ENCODE measurements around the gene SEPSECS.

The SEPSECS gene

GRCh38 chr4:25157081-25157480, 3.2 kb downstream of the SEPSECS start:
- in situ Hi-C loops (cut with MboI; ENCODE audit: low sequenced_read_pairs), result no loop called here

DNA sequence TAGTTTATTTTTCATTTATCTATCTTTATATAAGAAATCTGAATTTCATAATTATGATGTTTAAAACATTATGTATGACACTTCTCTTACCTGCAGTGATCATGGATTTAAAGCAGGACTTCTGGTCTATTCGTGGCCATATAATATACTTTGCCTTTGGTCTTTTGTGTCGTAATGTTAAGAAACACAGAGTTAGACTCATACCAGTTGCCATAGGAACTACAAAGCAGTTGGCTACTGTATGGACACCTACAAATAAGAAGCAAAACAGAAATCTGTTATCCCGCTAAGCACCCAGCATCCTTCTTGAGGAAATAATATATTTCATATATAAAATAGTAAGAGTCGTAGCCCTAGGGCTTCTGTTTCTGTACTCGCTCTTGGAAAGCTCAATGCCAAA, 4.3 kb downstream of the SEPSECS start:
- in situ Hi-C loops (cut with MboI; ENCODE audit: low sequenced_read_pairs), result no loop called here

DNA sequence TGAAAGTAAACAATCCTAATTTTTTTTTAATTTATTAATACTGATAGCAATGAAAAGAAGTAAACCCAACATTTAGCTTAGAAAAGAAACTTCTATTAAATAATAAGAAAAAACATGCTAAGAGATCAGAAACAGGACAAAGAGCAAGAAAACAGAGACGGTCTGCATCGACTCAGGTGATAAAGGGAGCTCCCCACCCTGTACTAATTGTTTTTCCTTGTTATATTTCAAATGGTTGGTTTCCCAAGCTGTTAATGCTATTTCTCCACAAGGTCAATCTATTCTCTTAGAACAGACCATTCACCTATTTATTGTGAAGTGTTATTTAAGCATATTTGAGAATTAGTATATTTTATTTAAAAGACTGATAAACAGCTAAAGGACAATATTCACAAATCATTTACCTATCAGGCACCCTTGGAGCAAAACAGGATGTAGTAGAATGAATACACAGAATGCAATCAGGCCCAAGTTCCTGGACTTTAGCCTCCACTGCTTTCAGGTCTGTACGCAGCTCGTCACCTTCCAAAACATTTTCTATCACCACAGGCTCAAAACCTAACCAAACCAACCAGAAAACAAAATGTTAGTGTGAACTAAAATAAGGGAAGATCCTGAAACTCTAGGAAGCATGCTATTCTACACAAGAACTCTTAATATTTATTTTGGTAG, 5.5 kb downstream of the SEPSECS start:
- in situ Hi-C loops (cut with MboI; ENCODE audit: low sequenced_read_pairs), result no loop called here

DNA sequence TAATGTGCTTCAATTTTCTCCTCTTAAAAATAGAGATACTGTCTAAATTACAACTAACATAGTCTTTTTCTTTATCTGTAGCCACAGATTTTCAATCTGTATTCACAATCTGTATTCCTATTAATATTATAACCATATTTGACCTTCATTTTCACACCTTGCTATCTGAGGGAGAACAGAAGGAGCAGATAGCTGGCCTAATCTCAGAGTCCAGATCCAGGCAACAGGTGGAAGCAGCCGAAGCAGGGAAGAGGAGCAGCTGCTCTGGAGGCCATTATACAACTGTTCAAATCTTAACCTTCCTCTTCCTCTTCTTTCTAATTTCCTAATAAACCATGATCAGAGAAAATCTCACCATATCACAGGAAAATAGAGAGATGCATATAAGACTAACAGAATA, 14.2 kb downstream of the SEPSECS start:
- in situ Hi-C loops (cut with MboI; ENCODE audit: low sequenced_read_pairs), result no loop called here

GRCh38 chr4:25144870-25145481, 15.3 kb downstream of the SEPSECS start:
- in situ Hi-C loops (cut with MboI; ENCODE audit: low sequenced_read_pairs), result no loop called here

- in situ Hi-C loops (cut with MboI; ENCODE audit: low sequenced_read_pairs), result no loop called here
Observed at GRCh38 chr4:25142468-25142867, 17.8 kb downstream of the SEPSECS start.

DNA sequence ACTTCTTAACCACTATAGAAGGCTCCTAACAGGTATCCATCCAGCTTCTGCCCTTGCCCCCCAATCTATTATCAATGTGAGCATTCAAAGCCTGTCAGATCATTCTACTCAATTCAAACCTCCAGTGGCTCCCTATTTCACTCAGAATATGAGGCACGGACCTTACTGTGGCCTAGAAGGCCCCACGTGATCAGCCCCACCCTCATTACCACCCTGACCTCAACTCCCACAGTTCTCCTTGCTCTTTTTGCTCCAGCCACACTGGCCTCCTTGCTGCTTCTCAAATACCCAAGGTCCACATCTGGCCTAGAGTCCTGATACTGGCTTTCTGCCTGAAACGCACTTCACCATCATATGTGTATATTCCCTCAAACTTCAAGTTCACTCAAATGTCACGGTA, 18.7 kb downstream of the SEPSECS start:
- in situ Hi-C loops (cut with MboI; ENCODE audit: low sequenced_read_pairs), result no loop called here

DNA sequence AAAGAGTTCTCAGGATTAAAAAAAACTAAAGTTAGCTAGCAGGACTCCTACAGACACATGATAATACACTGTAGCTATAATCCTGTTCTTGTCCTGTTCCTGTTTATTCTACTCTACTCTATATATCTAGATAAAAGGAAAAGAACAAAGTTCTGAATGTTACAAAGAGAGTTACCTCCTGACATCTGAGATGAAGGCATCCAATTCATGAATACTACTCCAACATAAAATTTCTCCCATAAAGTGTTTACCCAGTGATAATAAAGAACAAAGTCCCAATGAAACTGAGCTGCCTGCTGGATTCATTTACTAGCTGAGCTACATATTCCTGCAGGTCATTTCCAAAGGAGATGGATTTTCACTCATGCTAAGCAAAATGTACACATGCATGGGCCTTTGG, 27.1 kb downstream of the SEPSECS start:
- in situ Hi-C loops (cut with MboI; ENCODE audit: low sequenced_read_pairs), result no loop called here

DNA sequence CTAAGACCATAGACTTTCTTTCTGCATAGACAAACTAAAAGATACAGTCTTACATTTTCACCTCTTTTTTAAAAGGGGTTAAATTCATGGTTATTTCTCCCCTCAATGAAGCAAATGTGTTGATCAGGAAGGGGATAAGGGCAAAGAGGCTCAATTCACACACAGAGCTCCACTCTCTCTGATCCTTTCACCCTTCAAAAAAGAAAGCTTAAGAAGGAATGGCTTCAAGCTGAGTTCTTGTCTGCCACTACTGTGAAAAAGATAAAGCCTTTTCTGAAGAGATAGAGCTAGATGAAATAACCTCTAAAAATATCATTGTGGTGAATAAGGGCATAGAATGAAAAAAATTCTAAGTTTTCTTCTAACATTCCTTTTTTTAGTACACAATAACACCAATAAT, 28.3 kb downstream of the SEPSECS start:
- in situ Hi-C loops (cut with MboI; ENCODE audit: low sequenced_read_pairs), result no loop called here

DNA sequence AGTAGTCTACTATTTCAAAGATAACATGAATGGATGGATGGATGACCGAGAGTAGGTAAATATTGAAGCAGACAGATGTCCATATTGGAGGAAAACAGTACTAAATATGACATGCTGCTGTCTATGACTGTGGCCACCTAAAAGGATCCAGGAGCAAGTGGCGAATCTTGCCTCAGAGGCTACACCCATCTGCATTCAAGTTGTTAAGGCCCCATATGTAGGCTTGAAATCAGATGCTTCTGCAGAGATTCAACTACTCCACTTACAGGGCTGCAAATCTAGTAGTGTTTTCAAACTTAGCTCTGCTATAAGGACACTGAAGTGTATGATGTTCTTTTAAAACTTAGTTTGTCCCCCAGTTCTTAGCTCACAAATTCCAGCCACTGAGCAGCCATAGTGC, 28.9 kb downstream of the SEPSECS start:
- in situ Hi-C loops (cut with MboI; ENCODE audit: low sequenced_read_pairs), result no loop called here

GRCh38 chr4:25129917-25130316, 30.3 kb downstream of the SEPSECS start:
- in situ Hi-C loops (cut with MboI; ENCODE audit: low sequenced_read_pairs), result no loop called here

DNA sequence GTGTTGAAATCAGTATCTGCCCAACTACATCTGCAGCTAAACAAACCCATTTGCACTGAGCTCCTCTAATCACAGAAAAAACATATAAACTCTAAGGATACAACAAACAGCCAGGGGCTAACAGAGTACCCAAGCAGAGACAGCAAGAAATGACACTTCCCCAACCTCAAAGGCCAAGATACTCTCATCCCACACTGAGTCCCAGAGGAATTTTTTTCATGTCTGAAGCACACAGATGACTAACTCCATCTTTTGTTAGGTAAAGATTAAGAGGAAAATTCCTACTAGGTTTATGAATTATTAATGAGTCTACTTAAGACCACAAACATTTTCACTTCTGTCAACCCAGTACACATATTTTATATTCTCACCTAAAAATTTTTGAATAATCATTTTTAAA, 31.6 kb downstream of the SEPSECS start:
- in situ Hi-C loops (cut with MboI; ENCODE audit: low sequenced_read_pairs), result no loop called here

- in situ Hi-C loops (cut with MboI; ENCODE audit: low sequenced_read_pairs), result no loop called here
Observed at GRCh38 chr4:25123236-25123635, 37.0 kb downstream of the SEPSECS start.

- in situ Hi-C loops (cut with MboI; ENCODE audit: low sequenced_read_pairs), result no loop called here
Observed at GRCh38 chr4:25120146-25120940, 39.9 kb downstream of the SEPSECS start.

DNA sequence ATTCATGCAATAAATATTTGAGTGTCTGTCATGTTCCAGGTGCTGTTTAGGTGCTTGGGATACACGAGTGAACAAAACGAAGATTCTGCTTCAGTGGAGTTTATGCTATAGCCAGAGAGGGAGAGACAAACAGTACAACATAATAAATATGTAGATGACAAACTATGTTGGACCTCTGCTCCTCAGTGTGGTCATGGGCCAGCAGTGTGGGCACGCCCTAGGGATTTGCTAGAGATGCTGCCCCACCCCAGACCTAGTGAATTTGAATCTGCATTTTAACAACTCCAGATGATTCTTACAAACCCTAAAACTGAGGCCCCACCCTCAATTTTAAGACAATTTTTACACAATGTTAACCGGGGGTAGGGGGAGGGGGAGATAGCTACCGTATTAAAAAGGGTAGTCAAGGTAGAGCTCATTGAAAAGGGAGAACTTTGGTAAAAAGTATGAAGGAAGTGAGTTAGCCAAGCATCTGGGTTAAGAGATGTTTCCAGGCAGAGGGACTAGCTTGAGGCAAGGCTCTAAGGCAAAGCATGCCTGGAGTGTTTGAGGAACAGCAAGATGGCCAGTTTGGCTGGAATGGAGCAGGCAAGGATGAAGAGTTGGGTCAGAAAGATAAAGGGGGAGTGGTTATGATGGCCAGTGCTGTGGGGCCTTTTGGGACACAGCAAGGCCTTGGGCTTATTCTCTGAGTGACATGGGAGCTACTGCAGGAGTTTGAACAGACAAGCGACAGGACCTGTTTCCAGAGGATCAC, 42.4 kb downstream of the SEPSECS start:
- in situ Hi-C loops (cut with MboI; ENCODE audit: low sequenced_read_pairs), result no loop called here

DNA sequence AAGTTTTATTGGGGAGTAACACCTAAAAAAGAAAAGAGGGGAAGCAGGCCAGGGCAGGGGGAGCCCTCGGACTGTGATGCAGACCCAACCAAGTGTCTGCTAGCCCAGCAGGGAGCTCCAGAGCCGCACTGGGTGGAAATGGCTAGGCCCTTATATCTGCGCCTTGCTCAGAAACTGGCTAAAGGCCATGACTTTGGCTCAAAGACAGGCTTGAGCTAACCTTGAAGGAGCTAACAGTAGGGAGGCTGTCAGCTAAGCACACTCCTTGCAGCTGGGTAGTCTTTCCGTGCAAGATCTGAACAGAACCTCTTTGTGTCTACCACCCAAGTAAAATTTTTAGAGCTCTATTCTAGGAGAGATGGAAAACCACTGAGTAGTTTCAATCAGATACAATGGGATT, 43.0 kb downstream of the SEPSECS start:
- in situ Hi-C loops (cut with MboI; ENCODE audit: low sequenced_read_pairs), result no loop called here

DNA sequence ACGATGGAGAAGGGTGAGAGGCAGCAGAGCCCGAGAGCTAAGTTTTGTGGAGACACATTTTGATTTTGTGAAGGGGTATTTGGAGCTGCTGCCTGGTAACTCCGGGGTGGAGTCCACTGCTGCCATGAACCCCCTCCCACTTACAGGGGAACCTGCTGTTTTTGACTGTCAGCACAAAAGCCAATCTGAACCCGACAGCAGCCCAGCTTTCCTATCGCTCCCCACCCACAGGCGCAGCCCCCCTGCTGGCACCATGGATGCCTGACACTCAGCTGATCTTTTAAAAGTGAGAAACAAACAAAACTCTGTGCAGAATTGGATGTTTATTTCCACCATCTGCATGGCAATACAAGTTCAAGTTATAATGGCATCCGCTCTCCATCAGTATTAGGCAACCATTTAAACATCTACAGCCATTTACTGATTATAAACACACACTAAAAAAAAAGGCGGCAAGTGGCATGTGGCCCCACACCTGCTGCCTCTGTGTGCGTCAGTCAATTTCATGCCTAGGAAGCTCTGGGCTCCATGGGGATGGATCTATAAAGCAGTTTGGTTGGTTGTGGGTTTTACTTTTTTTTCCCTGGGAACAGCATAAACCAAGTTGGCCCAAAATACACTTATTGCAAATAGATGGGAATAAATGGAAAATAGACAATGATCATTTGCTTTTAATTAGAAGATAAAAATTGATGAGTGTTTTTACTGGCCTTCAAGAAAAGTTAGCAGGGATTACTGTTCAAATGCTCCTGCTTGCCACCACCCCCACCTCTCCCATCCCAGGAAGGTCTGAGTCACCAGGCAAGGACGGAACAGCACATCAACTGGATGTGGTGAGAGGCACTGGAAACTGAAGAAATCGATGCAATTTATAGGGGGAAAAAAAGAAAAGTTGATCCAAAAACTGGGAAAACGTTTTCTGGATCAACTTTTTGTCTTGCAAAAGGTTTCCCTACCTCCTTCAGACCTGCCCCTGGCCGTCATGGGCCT, 46.0 kb downstream of the SEPSECS start:
- in situ Hi-C loops (cut with MboI; ENCODE audit: low sequenced_read_pairs), result no loop called here

DNA sequence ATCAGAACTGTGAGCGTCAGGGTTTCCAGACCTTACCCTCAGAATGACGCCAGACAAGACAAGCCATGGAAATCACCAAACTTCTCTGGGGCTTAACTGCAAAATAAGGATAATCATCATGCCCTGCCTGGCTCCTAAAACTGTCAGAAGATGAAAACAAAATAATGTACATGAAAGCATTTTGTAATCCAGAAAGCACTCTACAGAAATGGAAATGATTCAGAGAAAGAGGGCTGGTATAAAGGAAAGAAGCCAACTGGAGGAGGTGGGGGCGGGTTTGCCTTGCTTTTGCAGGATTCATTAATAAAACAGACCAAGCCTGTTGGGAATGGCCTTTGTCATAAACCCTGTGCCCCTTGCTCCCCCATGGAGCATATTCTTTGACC, 47.3 kb downstream of the SEPSECS start:
- in situ Hi-C loops (cut with MboI; ENCODE audit: low sequenced_read_pairs), result no loop called here

GRCh38 chr4:25112366-25112994, 47.8 kb downstream of the SEPSECS start:
- in situ Hi-C loops (cut with MboI; ENCODE audit: low sequenced_read_pairs), result no loop called here
